Small intestine (tissue), 7 donors: ENCODE results near the gene MLST8. TPM values are rescaled to one million over a fixed set of nuclear protein-coding genes. Genes with fewer than 3 reads are reported as not detected.

Source experiments
- DNase-seq, 2 donors: peaks; one replicate each; pipeline versions ENCODE4 v3.0.0 to v3.0.0-alpha.2; 2013
- FAIRE-seq: peaks from 2 replicates; lab custom pipeline; 2012; peaks lifted over from hg19 to GRCh38; lab: Jason Lieb, UNC
- H3K27ac ChIP-seq, 3 donors: one replicate each; pipeline ENCODE4 v1.5.1; 2013; ENCODE audit warnings: low read length in 2 of 3, mild to moderate bottlenecking in 2 of 3, control low read depth in 1 of 3, inconsistent platforms in 1 of 3, low read depth in 1 of 3, moderate library complexity in 1 of 3
- H3K27me3 ChIP-seq, 3 donors: one replicate each; pipeline ENCODE4 v1.6.1; 2013; ENCODE audit warnings: low read length in 3 of 3, inconsistent platforms in 1 of 3; ENCODE audit not compliant: control insufficient read depth in 3 of 3, insufficient read depth in 3 of 3
- H3K36me3 ChIP-seq, 3 donors: one replicate each; pipeline ENCODE4 v1.6.1; 2013; ENCODE audit warnings: low read length in 3 of 3, inconsistent platforms in 1 of 3, low read depth in 1 of 3, mild to moderate bottlenecking in 1 of 3, moderate library complexity in 1 of 3; ENCODE audit not compliant: control insufficient read depth in 3 of 3, insufficient read depth in 2 of 3
- H3K4me1 ChIP-seq, 3 donors: one replicate each; pipeline ENCODE4 v1.6.1; 2013; ENCODE audit warnings: low read length in 2 of 3, inconsistent platforms in 1 of 3, low read depth in 1 of 3, mild to moderate bottlenecking in 1 of 3, moderate library complexity in 1 of 3; ENCODE audit not compliant: control insufficient read depth in 3 of 3, insufficient read depth in 2 of 3
- H3K4me3 ChIP-seq, 3 donors: one replicate each; pipeline ENCODE4 v1.5.1; 2013; ENCODE audit warnings: low read length in 3 of 3, control low read depth in 1 of 3, inconsistent platforms in 1 of 3, low read depth in 1 of 3, mild to moderate bottlenecking in 1 of 3, moderate library complexity in 1 of 3
- H3K9me3 ChIP-seq, 2 donors: one replicate each; pipeline ENCODE4 v1.6.1; 2013; ENCODE audit warnings: low read depth in 1 of 2, low read length in 1 of 2; ENCODE audit not compliant: control insufficient read depth in 2 of 2, insufficient read depth in 1 of 2
- WGBS, 3 donors: extraction: QIAGEN DNeasy Blood & Tissue Kit; methylation state at CpG; one replicate each; pipeline ENCODE4 v1.1.7; 2013; 5-methylcytosine and 5-hydroxymethylcytosine counted together
- polyA plus RNA-seq, 4 donors: library from polyadenylated mRNA; stranded (reverse) in 3 of 4; unstranded in 1 of 4; fragments of 200-250 nt in 3 of 4; fragments of 120-200 nt in 1 of 4; gene quantifications; one replicate each; pipeline versions ENCODE4 v1.2.1 to v1.2.3, GENCODE V29; 2013
- donor health status: healthy with polysubstance abuse.
- donor health status: control.
- donor health status: control.
- donor health status: Bipolar disorder and iron deficiency.
- donor health status: healthy.

MLST8 gene
- polyA plus RNA-seq, 4 donors = 41.5 to 68.7 (median 62.7) TPM

- Histone ChIP-seq H3K36me3 (peaks cover 9 to 95% (median 12%) of the 10 kb centered on the region in 3 donors), H3K27ac (peak overlapping the region in 1 of 3 donors; percentile 17), H3K9me3 (no peaks in the 10 kb centered on the region), H3K4me3 (no peak overlapping the region), H3K4me1 (peaks cover 0 to 27% (median 8%) of the 10 kb centered on the region in 3 donors), H3K27me3 (no peaks in the 10 kb centered on the region)
- FAIRE-seq = no peak
- no peak for DNase-seq
- WGBS, 3 donors = 84 to 93% (median 92%) methylated on average over 12 to 18 of the region's 18 CpGs
Observed at GRCh38 chr16:2170080-2170479, 35.2 kb upstream of the MLST8 start.

DNA sequence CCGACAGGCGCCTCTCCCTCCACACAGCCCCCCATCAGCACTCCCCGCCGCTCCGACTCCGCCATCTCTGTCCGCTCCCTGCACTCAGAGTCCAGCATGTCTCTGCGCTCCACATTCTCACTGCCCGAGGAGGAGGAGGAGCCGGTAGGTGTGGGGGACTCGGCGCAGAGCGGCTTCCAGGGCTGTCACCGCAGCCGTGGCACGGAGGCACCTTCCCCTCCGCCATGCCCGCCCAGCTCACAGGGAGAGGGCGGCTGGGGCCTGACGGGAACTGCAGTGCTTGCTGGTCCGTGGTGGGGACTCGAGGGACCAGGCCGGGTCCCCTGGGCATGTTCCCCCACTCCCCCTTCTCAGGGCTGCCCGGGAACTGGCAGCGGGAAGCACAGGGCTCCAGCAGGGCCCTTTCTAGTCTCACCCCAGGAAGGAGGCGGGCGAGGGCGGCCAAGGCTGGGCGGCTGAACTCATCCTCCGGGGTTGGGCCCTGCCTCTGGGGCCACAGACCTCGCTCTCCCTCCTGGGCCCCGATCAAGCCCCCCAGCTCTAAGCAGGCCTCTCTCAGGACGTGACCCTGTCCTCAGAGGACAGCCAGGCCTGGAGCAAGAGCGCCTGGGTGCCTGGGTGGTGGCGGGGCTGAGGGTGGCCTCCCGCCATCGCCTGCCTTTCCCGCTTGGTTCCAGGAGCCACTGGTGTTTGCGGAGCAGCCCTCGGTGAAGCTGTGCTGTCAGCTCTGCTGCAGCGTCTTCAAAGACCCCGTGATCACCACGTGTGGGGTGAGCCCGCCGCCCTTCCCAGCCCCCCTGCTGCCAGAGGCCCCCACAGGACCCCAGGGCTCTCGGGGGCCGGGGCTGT lies 34.4 kb upstream of the MLST8 start:
- Histone ChIP-seq H3K27ac (no peak overlapping the region), H3K4me3 (no peak overlapping the region)
- no peak for FAIRE-seq

GRCh38 chr16:2171601-2172178 lies 33.6 kb upstream of the MLST8 start:
- Histone ChIP-seq H3K9me3 (no peaks in the 10 kb centered on the region), H3K27ac (no peak overlapping the region), H3K27me3 (no peaks in the 10 kb centered on the region), H3K4me3 (no peak overlapping the region), H3K36me3 (peaks cover 9 to 97% (median 19%) of the 10 kb centered on the region in 3 donors), H3K4me1 (peaks cover 0 to 15% (median 6%) of the 10 kb centered on the region in 3 donors)
- DNase-seq = peak in 1 of 2 donors; percentile 76
- 63 to 85% (median 73%) methylated on average over 25 to 28 of the region's 28 CpGs for WGBS, 3 donors
- FAIRE-seq = no peak

More for the DNA sequence above, 34.4 kb upstream of the MLST8 start:
- Histone ChIP-seq H3K4me1 (peaks cover 0 to 24% (median 7%) of the 10 kb centered on the region in 3 donors), H3K27me3 (no peaks in the 10 kb centered on the region), H3K9me3 (no peaks in the 10 kb centered on the region), H3K36me3 (peaks cover 9 to 98% (median 12%) of the 10 kb centered on the region in 3 donors)
- WGBS, 3 donors = 91% methylated on average over 37 to 47 of the region's 47 CpGs
- no peak for DNase-seq

GRCh38 chr16:2172688-2173335 lies 32.4 kb upstream of the MLST8 start:
- no peak overlapping the region for H3K4me3 ChIP-seq
- H3K27ac ChIP-seq = no peak overlapping the region
- DNase-seq = no peak
- H3K27me3 ChIP-seq = no peaks in the 10 kb centered on the region
- FAIRE-seq = no peak
- WGBS, 3 donors = 92 to 94% (median 93%) methylated on average over 29 of the region's 29 CpGs
- H3K4me1 ChIP-seq = peaks cover 0 to 6% (median 4%) of the 10 kb centered on the region in 3 donors
- H3K36me3 ChIP-seq = peaks cover 9 to 96% (median 21%) of the 10 kb centered on the region in 3 donors
- H3K9me3 ChIP-seq = no peaks in the 10 kb centered on the region

DNA sequence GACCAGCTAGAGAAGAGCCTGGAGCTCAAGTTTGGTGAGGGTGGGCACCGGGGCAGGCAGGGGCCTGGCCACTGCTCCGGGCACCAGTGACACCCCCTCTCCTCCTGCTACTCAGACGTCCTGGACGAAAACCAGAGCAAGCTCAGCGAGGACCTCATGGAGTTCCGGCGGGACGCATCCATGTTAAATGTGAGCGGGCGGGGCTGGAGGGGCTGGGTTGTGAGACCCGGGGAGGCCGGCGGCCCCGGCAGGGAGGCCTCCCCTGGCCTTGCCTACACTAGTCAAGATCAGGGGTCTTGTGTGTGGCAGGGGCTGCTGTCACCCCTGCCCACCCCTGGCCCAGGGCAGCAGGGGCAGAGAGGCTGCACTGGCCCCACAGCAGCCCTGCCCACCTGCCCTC lies 31.9 kb upstream of the MLST8 start:
- H3K36me3 ChIP-seq = peaks cover 11 to 93% (median 21%) of the 10 kb centered on the region in 3 donors

DNA sequence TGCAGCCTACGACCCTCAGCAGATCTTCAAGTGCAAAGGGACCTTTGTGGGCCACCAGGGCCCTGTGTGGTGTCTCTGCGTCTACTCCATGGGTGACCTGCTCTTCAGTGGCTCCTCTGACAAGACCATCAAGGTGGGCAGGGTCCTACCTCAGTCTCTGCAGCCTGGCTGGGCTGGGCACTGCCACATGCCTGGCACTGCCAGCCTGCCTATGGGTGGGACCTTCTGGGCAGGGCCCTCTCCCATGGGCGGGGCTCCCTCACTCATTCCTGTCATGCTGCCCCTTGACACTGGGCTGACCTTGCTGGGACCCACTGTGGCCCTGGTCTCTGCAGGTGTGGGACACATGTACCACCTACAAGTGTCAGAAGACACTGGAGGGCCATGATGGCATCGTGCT lies 31.3 kb upstream of the MLST8 start:
- FAIRE-seq = no peak
- Histone ChIP-seq H3K4me3 (no peak overlapping the region), H3K9me3 (no peaks in the 10 kb centered on the region), H3K36me3 (peaks cover 11 to 87% (median 21%) of the 10 kb centered on the region in 3 donors), H3K4me1 (peaks cover 0 to 6% (median 0%) of the 10 kb centered on the region in 3 donors), H3K27me3 (no peaks in the 10 kb centered on the region), H3K27ac (no peak overlapping the region)
- whole genome bisulfite sequencing, 3 donors = 85 to 95% (median 94%) methylated on average over 3 to 4 of the region's 4 CpGs
- no peak for DNase-seq

More for the DNA sequence above, 31.9 kb upstream of the MLST8 start:
- Histone ChIP-seq H3K4me3 (no peak overlapping the region), H3K9me3 (no peaks in the 10 kb centered on the region), H3K4me1 (peaks cover 0 to 6% (median 0%) of the 10 kb centered on the region in 3 donors), H3K27ac (no peak overlapping the region), H3K27me3 (no peaks in the 10 kb centered on the region)
- 93 to 95% (median 95%) methylated on average over 8 to 14 of the region's 14 CpGs for WGBS, 3 donors
- no peak for FAIRE-seq
- no peak for DNase-seq

- FAIRE-seq (no peak), DNase-seq (no peak)
- no peak overlapping the region for H3K27ac ChIP-seq
- no peaks in the 10 kb centered on the region for H3K9me3 ChIP-seq
- H3K27me3 ChIP-seq = no peaks in the 10 kb centered on the region
- 91 to 92% (median 92%) methylated on average over 21 of the region's 21 CpGs for WGBS, 3 donors
- no peak overlapping the region for H3K4me3 ChIP-seq
- H3K36me3 ChIP-seq = peaks cover 11 to 81% (median 21%) of the 10 kb centered on the region in 3 donors
- H3K4me1 ChIP-seq = peaks cover 0 to 6% (median 0%) of the 10 kb centered on the region in 3 donors
Observed at GRCh38 chr16:2174396-2175131, 30.7 kb upstream of the MLST8 start.
